Measurements from ENCODE around the gene AACS.
A peak's percentile ranks its signal among the peaks of the same experiment; 100 is the strongest.

AACS gene

GRCh38 chr12:125178222-125178621 is 113.0 kb downstream of the AACS start:
- TF ChIP-seq, protein P1, sequence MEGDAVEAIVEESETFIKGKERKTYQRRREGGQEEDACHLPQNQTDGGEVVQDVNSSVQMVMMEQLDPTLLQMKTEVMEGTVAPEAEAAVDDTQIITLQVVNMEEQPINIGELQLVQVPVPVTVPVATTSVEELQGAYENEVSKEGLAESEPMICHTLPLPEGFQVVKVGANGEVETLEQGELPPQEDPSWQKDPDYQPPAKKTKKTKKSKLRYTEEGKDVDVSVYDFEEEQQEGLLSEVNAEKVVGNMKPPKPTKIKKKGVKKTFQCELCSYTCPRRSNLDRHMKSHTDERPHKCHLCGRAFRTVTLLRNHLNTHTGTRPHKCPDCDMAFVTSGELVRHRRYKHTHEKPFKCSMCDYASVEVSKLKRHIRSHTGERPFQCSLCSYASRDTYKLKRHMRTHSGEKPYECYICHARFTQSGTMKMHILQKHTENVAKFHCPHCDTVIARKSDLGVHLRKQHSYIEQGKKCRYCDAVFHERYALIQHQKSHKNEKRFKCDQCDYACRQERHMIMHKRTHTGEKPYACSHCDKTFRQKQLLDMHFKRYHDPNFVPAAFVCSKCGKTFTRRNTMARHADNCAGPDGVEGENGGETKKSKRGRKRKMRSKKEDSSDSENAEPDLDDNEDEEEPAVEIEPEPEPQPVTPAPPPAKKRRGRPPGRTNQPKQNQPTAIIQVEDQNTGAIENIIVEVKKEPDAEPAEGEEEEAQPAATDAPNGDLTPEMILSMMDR (IDR thresholded peaks at IDR 0.05; ENCODE audit: low read depth, low read length), result no peak
- no peak for DNase-seq (ENCODE audit: extremely low read depth, low read depth)

DNA sequence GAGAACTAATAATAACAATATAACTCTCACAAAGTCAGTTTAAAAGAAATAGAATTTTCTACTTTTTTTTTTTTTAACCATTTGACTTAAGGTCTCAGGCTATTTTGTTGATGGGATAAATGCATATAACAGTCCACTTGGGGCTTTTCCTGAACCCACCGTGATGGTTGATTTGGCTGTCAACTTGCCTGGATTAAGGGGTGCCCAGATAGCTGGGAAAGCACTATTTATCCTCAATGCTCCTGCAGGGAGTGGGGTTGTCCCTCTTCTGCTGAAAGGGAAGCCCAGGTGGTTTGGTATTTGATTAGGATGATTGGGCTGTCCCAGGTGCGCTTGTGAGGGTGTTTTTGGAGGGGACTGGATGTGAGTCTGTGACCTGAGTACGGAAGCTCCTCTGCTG is 114.9 kb downstream of the AACS start:
- TF ChIP-seq, protein P1 (IDR thresholded peaks at IDR 0.05; ENCODE audit: low read depth, low read length), result no peak
- no peak for DNase-seq (ENCODE audit: extremely low read depth, low read depth)

GRCh38 chr12:125181107-125181506 is 115.9 kb downstream of the AACS start:
- TF ChIP-seq, protein P1 (IDR thresholded peaks at IDR 0.05; ENCODE audit: low read depth, low read length), result no peak

DNA sequence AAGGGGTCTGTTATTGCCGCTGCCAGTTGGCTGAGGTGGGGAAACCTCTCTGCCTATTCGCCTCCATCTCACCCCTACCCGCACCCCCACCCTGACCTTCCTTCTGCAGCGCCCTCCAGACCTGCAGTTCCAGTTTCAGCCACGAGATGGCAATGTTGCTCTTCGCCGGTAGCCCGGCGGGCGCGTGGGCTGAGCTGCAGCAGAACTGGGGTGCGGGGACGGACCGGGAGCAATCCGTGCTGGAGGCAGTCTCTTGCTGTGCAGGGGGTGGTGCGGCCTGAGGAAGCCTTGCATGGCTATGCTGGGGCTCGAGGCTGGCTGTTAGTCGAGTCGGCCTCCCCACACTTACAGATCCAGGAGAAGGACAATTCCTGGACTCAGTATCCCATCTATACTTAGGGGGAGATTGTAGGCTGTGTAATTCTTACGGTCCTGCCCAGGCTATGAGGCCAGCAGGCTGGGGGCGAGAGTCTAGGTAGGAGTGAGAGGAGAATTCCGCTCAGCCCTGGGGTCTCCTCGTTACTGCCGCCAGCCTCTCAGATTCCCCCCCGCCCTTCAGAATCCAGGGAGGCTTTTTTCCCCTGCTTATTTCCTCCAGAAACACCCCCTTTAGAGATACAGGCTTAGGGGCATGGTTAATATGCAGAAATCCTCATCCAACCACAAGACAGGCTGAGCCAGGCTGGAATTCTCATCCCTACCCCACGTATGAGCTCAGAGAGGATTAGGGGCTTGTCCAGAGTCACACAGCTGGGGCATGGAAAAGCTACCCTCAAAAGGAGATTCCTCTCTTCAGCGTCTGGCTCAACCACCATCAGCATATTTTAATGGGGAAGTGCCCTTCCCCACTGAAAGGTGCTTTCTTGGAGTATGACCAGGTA is 118.2 kb downstream of the AACS start:
- TF ChIP-seq, protein P1 (IDR thresholded peaks at IDR 0.05; ENCODE audit: low read depth, low read length), result no peak; the same call in none of the 2 replicates

More at GRCh38 chr12:125181107-125181506, 115.9 kb downstream of the AACS start:
- DNase-seq (ENCODE audit: extremely low read depth, low read depth), result no peak

GRCh38 chr12:125184213-125184967 is 119.2 kb downstream of the AACS start:
- TF ChIP-seq, protein P1 (IDR thresholded peaks at IDR 0.05; ENCODE audit: low read depth, low read length), result no peak
- no peak for DNase-seq (ENCODE audit: extremely low read depth, low read depth)

More for the DNA sequence above, 118.2 kb downstream of the AACS start:
- DNase-seq (ENCODE audit: extremely low read depth, low read depth), result peak; percentile 47

GRCh38 chr12:125185311-125185739 is 120.1 kb downstream of the AACS start:
- DNase-seq (ENCODE audit: extremely low read depth, low read depth), result no peak
- TF ChIP-seq, protein P1 (IDR thresholded peaks at IDR 0.05; ENCODE audit: low read depth, low read length), result no peak
